ENCODE data around the gene BCL2L14. TPM values are rescaled to one million over a fixed set of nuclear protein-coding genes. Genes with fewer than 3 reads are reported as not detected.
"Not testable (repeated sequence)": the region's sequence is repeated elsewhere in the genome, so short reads cannot be mapped to it uniquely, and the experiment has no call there.

Gene BCL2L14
- total RNA-seq, 2 experiments from 2014 or later = 3.1 to 5.7 TPM

DNA sequence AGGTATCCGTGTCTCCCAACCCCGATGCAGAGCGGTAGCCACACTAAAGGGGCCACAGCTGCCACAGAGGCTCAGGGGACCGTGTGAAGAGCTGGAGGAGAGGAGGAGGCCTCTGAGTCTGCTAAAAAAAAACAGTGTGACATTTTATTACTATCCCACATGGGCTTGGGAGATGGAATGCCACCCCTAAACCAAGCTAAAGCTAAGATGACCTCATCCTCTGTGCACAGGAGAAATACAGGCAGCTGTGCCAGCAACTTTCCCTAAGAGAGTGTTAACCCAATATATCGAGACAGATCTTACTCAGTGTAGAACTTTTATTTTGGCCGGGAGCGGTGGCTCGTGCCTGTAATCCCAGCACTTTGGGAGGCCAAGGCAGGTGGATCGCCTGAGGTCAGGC, 18.0 kb downstream of the BCL2L14 start:
- Mint-ChIP-seq H3K27me3 (ENCODE audit: low read depth) (no peaks in the 10 kb centered on the region), H3K36me3 (ENCODE audit: low read depth) (no peaks in the 10 kb centered on the region), H3K4me3 (no peak overlapping the region), H3K27ac (no peak overlapping the region), H3K9me3 (ENCODE audit: insufficient read depth) (no peaks in the 10 kb centered on the region), H3K4me1 (ENCODE audit: low read depth) (no peaks in the 10 kb centered on the region)
- DNase-seq (no peak), ATAC-seq (no peak)
- ChIA-PET POLR2A (no interaction called here), CTCF (no interaction called here)

GRCh38 chr12:12091071-12091470, 20.3 kb downstream of the BCL2L14 start:
- no peak for DNase-seq
- ChIA-PET CTCF (no interaction called here), POLR2A (interaction anchor here (0.6 kb wide), 1 partner anchor 13 kb away, joined by 3 read pairs; no protein-coding TSS in a partner anchor)
- Mint-ChIP-seq H3K27ac (no peak overlapping the region), H3K4me1 (ENCODE audit: low read depth) (no peaks in the 10 kb centered on the region), H3K9me3 (ENCODE audit: insufficient read depth) (no peaks in the 10 kb centered on the region), H3K27me3 (ENCODE audit: low read depth) (no peaks in the 10 kb centered on the region), H3K4me3 (no peak overlapping the region), H3K36me3 (ENCODE audit: low read depth) (peaks cover 7% of the 10 kb centered on the region)
- no peak for ATAC-seq

DNA sequence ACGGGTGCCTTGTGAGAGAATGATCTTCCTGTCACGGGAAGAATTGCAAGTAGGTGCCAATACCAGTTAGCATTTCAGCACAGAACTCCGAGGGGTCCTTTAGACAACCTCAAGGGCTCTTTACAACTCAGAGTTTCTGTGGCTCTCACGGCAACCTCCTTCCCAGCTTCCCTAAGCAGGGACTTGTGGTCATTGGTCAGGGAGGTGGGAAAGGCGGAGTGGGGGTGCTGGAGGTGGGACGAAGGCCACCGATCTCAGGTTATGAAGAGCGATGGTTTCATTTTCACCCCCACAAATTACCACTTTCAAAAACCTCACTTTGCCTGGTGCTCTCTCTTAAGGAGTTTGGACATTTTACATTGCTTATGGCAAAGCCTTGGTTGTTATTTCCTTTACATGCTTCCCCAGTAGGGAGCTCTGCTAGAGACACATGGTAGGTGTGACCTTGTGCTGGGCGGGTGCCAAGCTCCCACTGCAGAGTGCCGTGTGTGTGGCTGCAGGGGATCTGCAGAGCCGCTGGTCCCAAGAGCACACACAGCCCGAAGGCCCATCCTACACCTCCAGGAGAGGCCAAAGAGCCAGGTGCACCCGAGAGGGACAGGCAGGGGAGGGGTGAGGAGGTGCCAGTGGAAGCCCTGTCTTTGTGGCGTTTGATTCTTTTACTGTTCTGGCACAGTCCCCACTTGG, 21.4 kb downstream of the BCL2L14 start:
- CTCF ChIA-PET = no interaction called here
- POLR2A ChIA-PET = no interaction called here
- Mint-ChIP-seq H3K27ac (no peak overlapping the region), H3K4me1 (ENCODE audit: low read depth) (no peaks in the 10 kb centered on the region), H3K4me3 (no peak overlapping the region), H3K36me3 (ENCODE audit: low read depth) (peaks cover 7% of the 10 kb centered on the region), H3K9me3 (ENCODE audit: insufficient read depth) (no peaks in the 10 kb centered on the region), H3K27me3 (ENCODE audit: low read depth) (no peaks in the 10 kb centered on the region)
- DNase-seq (no peak), ATAC-seq (no peak)

GRCh38 chr12:12094481-12094880, 23.7 kb downstream of the BCL2L14 start:
- H3K4me3 Mint-ChIP-seq = no peak overlapping the region
- H3K4me1 Mint-ChIP-seq (ENCODE audit: low read depth) = no peaks in the 10 kb centered on the region
- H3K27ac Mint-ChIP-seq = no peak overlapping the region
- H3K27me3 Mint-ChIP-seq (ENCODE audit: low read depth) = no peaks in the 10 kb centered on the region
- DNase-seq (no peak), ATAC-seq (no peak)
- CTCF ChIA-PET = interaction anchor here (0.6 kb wide), 1 partner anchor 41 kb away, joined by 3 read pairs; no protein-coding TSS in a partner anchor
- H3K36me3 Mint-ChIP-seq (ENCODE audit: low read depth) = peaks cover 7% of the 10 kb centered on the region
- no peaks in the 10 kb centered on the region for H3K9me3 Mint-ChIP-seq (ENCODE audit: insufficient read depth)
- POLR2A ChIA-PET = no interaction called here

GRCh38 chr12:12095021-12095420, 24.3 kb downstream of the BCL2L14 start:
- no peaks in the 10 kb centered on the region for H3K4me1 Mint-ChIP-seq (ENCODE audit: low read depth)
- DNase-seq = no peak
- no peaks in the 10 kb centered on the region for H3K27me3 Mint-ChIP-seq (ENCODE audit: low read depth)
- ChIA-PET CTCF (interaction anchor here (0.6 kb wide), 1 partner anchor 40 kb away, joined by 3 read pairs; no protein-coding TSS in a partner anchor), POLR2A (no interaction called here)
- no peak for ATAC-seq
- no peak overlapping the region for H3K27ac Mint-ChIP-seq
- no peaks in the 10 kb centered on the region for H3K9me3 Mint-ChIP-seq (ENCODE audit: insufficient read depth)
- H3K36me3 Mint-ChIP-seq (ENCODE audit: low read depth) = peaks cover 7% of the 10 kb centered on the region
- no peak overlapping the region for H3K4me3 Mint-ChIP-seq

DNA sequence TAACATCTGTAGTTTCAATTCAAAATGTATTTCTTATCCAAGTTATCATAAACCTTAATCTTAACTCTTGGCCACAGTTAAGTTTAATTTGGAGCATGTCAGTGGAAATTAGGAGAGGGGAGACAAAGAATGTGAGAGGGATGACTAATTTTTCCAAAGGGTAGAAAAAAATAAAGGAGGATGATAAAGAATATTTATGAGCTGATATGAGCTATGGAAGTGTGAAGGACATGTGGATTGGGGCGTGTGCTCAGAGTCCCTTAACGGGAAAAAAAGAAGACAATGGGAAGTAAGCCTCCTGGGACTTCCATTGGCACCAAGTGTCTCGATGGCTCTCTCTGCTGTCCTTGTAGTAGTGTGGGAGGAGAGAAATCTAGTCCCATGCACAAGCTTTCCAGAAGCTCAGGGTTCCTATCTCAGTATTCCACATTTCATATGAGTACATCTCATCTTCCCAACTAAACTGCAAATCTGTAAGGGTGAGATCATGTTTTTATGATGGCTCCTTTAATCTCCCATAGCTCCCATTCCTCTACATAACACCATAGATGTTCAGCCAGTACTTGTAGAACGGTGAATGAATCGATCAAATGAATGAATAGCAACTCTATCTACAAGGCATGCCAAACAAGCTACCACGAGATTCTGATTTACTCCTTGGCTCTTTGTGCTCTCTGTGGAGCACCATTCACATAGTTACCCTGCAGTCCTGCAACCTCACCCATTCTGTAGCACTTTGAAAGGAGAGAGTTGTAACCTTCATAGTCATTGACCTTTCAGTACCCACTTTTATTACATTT, 27.4 kb downstream of the BCL2L14 start:
- ChIA-PET CTCF (interaction anchor here (0.6 to 1.0 kb wide), 3 partner anchors 12 to 364 kb away, joined by 3 read pairs; no protein-coding TSS in a partner anchor), POLR2A (no interaction called here)
- ATAC-seq (no peak), DNase-seq (no peak)
- Mint-ChIP-seq H3K4me1 (ENCODE audit: low read depth) (no peaks in the 10 kb centered on the region), H3K27ac (no peak overlapping the region), H3K27me3 (ENCODE audit: low read depth) (no peaks in the 10 kb centered on the region), H3K4me3 (no peak overlapping the region), H3K9me3 (ENCODE audit: insufficient read depth) (peaks cover 2% of the 10 kb centered on the region), H3K36me3 (ENCODE audit: low read depth) (peaks cover 7% of the 10 kb centered on the region)

DNA sequence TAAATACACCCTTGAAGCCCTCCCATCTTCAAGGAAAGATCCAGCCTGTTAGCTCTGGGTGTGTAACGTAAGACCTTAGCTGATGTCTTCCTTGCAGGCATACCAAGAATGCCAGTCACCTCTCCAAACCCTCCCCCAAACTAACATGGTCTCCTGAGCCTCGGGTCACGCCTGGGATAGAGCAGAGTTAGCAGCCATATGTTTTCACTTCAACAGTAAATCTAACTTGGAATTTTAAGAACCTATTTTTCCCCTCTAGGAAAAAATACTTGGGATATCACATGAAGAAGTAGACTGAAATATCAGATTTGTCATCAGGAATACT, 27.9 kb downstream of the BCL2L14 start:
- ChIA-PET POLR2A (no interaction called here), CTCF (interaction anchor here (1.0 kb wide), 1 partner anchor 365 kb away, joined by 3 read pairs; no protein-coding TSS in a partner anchor)
- no peak for ATAC-seq
- H3K27ac Mint-ChIP-seq = no peak overlapping the region
- H3K4me3 Mint-ChIP-seq = no peak overlapping the region
- H3K9me3 Mint-ChIP-seq (ENCODE audit: insufficient read depth) = peaks cover 6% of the 10 kb centered on the region
- H3K4me1 Mint-ChIP-seq (ENCODE audit: low read depth) = no peaks in the 10 kb centered on the region
- no peak for DNase-seq
- H3K36me3 Mint-ChIP-seq (ENCODE audit: low read depth) = peaks cover 7% of the 10 kb centered on the region
- no peaks in the 10 kb centered on the region for H3K27me3 Mint-ChIP-seq (ENCODE audit: low read depth)

DNA sequence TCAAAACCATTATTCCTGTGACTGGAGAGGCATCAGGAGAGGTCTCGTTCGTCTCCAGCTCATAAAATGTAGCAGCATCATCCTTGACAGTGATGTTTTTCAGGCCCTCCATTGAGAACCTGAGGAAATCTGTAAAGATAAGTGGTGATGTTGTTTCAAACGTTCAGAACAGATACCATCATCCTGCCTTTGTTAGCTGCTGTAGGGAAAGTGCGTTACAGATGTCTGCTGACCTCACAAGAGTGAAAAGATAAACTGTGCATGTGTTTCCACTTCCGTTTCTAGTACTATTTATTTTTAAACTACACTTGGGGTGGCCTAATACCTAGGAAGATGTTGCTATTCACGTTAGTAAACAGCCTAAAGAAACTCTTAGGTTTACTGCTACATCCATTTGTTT, 28.4 kb downstream of the BCL2L14 start:
- DNase-seq = no peak
- Mint-ChIP-seq H3K36me3 (ENCODE audit: low read depth) (peaks cover 7% of the 10 kb centered on the region), H3K9me3 (ENCODE audit: insufficient read depth) (peaks cover 6% of the 10 kb centered on the region), H3K4me1 (ENCODE audit: low read depth) (no peaks in the 10 kb centered on the region), H3K27ac (no peak overlapping the region), H3K4me3 (no peak overlapping the region), H3K27me3 (ENCODE audit: low read depth) (no peaks in the 10 kb centered on the region)
- POLR2A ChIA-PET = no interaction called here
- no peak for ATAC-seq
- CTCF ChIA-PET = no interaction called here

DNA sequence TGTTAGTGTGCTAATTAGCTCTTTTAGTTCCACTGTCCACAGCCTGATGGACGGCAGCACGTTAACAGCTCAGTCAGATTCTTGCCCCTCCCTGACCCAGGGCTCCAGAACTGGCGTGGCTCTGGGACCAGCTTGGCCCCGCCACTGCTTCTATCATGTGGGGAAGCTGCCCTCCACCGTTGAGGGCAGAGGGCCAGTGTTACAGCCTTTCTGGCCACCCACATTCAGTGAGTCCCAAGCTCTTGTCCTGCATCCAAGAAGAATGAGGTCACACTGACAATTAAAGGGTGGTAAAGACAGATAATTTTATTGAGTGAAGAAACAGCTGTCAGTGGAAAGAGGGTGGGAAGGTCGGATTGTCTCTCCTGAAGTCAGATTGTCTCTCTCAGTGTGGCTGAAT, 36.9 kb downstream of the BCL2L14 start:
- Mint-ChIP-seq H3K9me3 (ENCODE audit: insufficient read depth) (peaks cover 27% of the 10 kb centered on the region), H3K4me3 (no peak overlapping the region), H3K27me3 (ENCODE audit: low read depth) (no peaks in the 10 kb centered on the region), H3K4me1 (ENCODE audit: low read depth) (no peaks in the 10 kb centered on the region), H3K36me3 (ENCODE audit: low read depth) (peaks cover 3% of the 10 kb centered on the region), H3K27ac (no peak overlapping the region)
- DNase-seq (no peak), ATAC-seq (no peak)
- ChIA-PET POLR2A (no interaction called here), CTCF (no interaction called here)

GRCh38 chr12:12108441-12109058, 37.8 kb downstream of the BCL2L14 start:
- Mint-ChIP-seq H3K4me3 (no peak overlapping the region), H3K9me3 (ENCODE audit: insufficient read depth) (peaks cover 21% of the 10 kb centered on the region), H3K27ac (no peak overlapping the region), H3K27me3 (ENCODE audit: low read depth) (no peaks in the 10 kb centered on the region), H3K36me3 (ENCODE audit: low read depth) (peaks cover 3% of the 10 kb centered on the region), H3K4me1 (ENCODE audit: low read depth) (no peaks in the 10 kb centered on the region)
- CTCF ChIA-PET = no interaction called here
- POLR2A ChIA-PET = no interaction called here
- DNase-seq (no peak), ATAC-seq (no peak)

- POLR2A ChIA-PET; H3K4me3 Mint-ChIP-seq; H3K4me1 Mint-ChIP-seq (ENCODE audit: low read depth); DNase-seq; H3K27me3 Mint-ChIP-seq (ENCODE audit: low read depth); H3K27ac Mint-ChIP-seq; ATAC-seq; H3K36me3 Mint-ChIP-seq (ENCODE audit: low read depth): not testable (repeated sequence)
- peaks cover 21% of the 10 kb centered on the region for H3K9me3 Mint-ChIP-seq (ENCODE audit: insufficient read depth)
- CTCF ChIA-PET = interaction anchor here (0.6 kb wide), 1 partner anchor 73 kb away, joined by 3 read pairs; no protein-coding TSS in a partner anchor
Measured at GRCh38 chr12:12110923-12111555, 40.3 kb downstream of the BCL2L14 start.

DNA sequence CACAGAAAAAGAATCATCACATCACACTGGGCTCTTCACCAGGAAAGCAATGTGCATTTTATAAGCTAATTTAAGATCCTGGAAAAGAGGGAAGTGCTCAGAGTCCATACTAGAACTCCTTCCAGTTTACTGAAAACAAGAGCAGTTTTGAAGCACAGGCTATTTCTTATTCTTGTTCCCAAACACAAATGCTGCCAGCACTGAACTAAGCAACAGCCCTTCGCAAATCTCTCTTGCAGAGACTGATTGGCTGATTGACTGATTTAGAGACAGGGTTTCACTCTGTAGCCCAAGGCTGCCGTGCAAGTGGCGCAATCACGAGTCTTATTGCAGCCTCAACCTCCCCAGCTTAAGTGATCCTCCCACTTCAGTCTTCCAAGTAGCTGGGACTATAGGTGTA, 44.8 kb downstream of the BCL2L14 start:
- Mint-ChIP-seq H3K27ac (no peak overlapping the region), H3K36me3 (ENCODE audit: low read depth) (no peaks in the 10 kb centered on the region), H3K4me3 (no peak overlapping the region), H3K4me1 (ENCODE audit: low read depth) (no peaks in the 10 kb centered on the region), H3K9me3 (ENCODE audit: insufficient read depth) (no peaks in the 10 kb centered on the region), H3K27me3 (ENCODE audit: low read depth) (peaks cover 14% of the 10 kb centered on the region)
- ATAC-seq = no peak
- DNase-seq = no peak
- CTCF ChIA-PET = no interaction called here
- POLR2A ChIA-PET = no interaction called here

All from activated CD8-positive, alpha-beta T cell treated with anti-CD3 and anti-CD28 coated beads, Interleukin-2, amount 10 ng/mL, durations not matched to agents 7 days and 5 days (primary cell).